K562 (cell line): ENCODE results near the gene KRTAP10-8. TPM values are rescaled to one million over a fixed set of nuclear protein-coding genes. Genes with fewer than 3 reads are reported as not detected.
A peak's percentile ranks its signal among the peaks of the same experiment; 100 is the strongest.

ENCODE experiments used
- ATAC-seq: fragments of 200-7000 bp; cut with Tn5 transposase; 3 replicates; pipeline ENCODE4 v1.9.1; 2020; ENCODE audit warnings: moderate library complexity
- BruUV-seq: library from RNA; stranded (reverse); fragments of 400-500 nt; replicated peaks from 2 replicates; lab custom pipeline; 2021; lab: Mats Ljungman, UMichigan
- CTCF ChIA-PET: fragments of 300-600 bp; formaldehyde crosslinking; extraction: SDS; loops from one replicate; lab custom pipeline; 2021; ENCODE audit warnings: low intra/inter-chr PET ratio; lab: Yijun Ruan, JAX
- POLR2A ChIA-PET: fragments of 300-600, 350-650 bp; sonication (Branson Sonifier 250); formaldehyde crosslinking; extraction: SDS; loops from one replicate; lab custom pipeline; 2021; ENCODE audit warnings: antibody characterized with exemption, inconsistent platforms; lab: Yijun Ruan, JAX
- DNase-seq, 4 experiments: peaks; one replicate each; pipeline versions ENCODE4 v3.0.0 to v3.0.0-alpha.2; 2011 to 2018; ENCODE audit warnings: low spot score in 3 of 4, mixed read lengths in 3 of 4; ENCODE audit errors: extremely low read depth in 1 of 4
- FAIRE-seq: peaks from 2 replicates; lab custom pipeline; 2011; peaks lifted over from hg19 to GRCh38; lab: Jason Lieb, UNC
- H2AFZ ChIP-seq: 2 replicates; pipeline ENCODE4 v1.6.0; 2011; ENCODE audit warnings: low read depth, low read length, control low read depth, inconsistent platforms
- H3K27ac ChIP-seq: fragments of 200-600 bp; 3 replicates; pipeline ENCODE4 v1.8.0; 2011; ENCODE audit warnings: low read depth, mild to moderate bottlenecking, control low read depth, inconsistent platforms, low read length, moderate library complexity, mixed read lengths; ENCODE audit errors: extremely low read depth
- H3K27me3 ChIP-seq, 2 experiments: fragments of 300-600 bp in 1 of 2; 2 replicates in 1 of 2; 3 replicates in 1 of 2; pipeline versions ENCODE4 v1.6.0 to v1.8.0; 2011; ENCODE audit warnings: inconsistent platforms in 2 of 2, low read length in 2 of 2, mild to moderate bottlenecking in 1 of 2, mixed read lengths in 1 of 2, moderate library complexity in 1 of 2; ENCODE audit not compliant: control insufficient read depth in 2 of 2, insufficient read depth in 2 of 2
- H3K36me3 ChIP-seq: fragments of 300-600 bp; 3 replicates; pipeline ENCODE4 v1.8.0; 2011; ENCODE audit warnings: mild to moderate bottlenecking, low read length, inconsistent platforms; ENCODE audit not compliant: control insufficient read depth, insufficient read depth
- H3K4me1 ChIP-seq, 2 experiments: fragments of 200-600 bp in 1 of 2; replicated peaks in 1 of 2; 2 replicates in 1 of 2; 3 replicates in 1 of 2; pipeline versions ENCODE4 v1.5.1 to v1.8.0; 2011; ENCODE audit warnings: inconsistent platforms in 2 of 2, low read length in 2 of 2, mild to moderate bottlenecking in 1 of 2, mixed read lengths in 1 of 2, moderate library complexity in 1 of 2; ENCODE audit not compliant: control insufficient read depth in 2 of 2, insufficient read depth in 2 of 2
- H3K4me2 ChIP-seq: 2 replicates; pipeline ENCODE4 v1.6.1; 2011; ENCODE audit warnings: low read length, control low read depth, inconsistent platforms, mixed read lengths; ENCODE audit not compliant: insufficient read depth
- H3K4me3 ChIP-seq: fragments of 200-600 bp; sonication (generic), shearing (Covaris generic); 2 replicates; pipeline ENCODE4 v1.5.1; 2016; ENCODE audit warnings: control low read depth, inconsistent platforms
- H3K79me2 ChIP-seq: fragments of 200-600 bp; 3 replicates; pipeline ENCODE4 v1.8.0; 2011; ENCODE audit warnings: low read length, inconsistent platforms; ENCODE audit not compliant: control insufficient read depth, insufficient read depth
- H3K9ac ChIP-seq, 2 experiments: 2 replicates each; pipeline versions ENCODE4 v1.6.0 to v1.6.1; 2011; ENCODE audit warnings: low read depth in 2 of 2, low read length in 2 of 2, control low read depth in 1 of 2, inconsistent platforms in 1 of 2, mild to moderate bottlenecking in 1 of 2, mixed read lengths in 1 of 2; ENCODE audit not compliant: insufficient read depth in 1 of 2
- H3K9me1 ChIP-seq: one replicate; pipeline ENCODE4 v1.6.0; 2011; ENCODE audit warnings: inconsistent platforms, mild to moderate bottlenecking, low read length, moderate library complexity; ENCODE audit not compliant: control insufficient read depth, insufficient read depth
- H3K9me3 ChIP-seq: replicated peaks from 2 replicates; pipeline ENCODE4 v1.5.1; 2011; ENCODE audit warnings: low read depth, low read length, inconsistent platforms; ENCODE audit not compliant: control insufficient read depth, insufficient read depth
- H4K20me1 ChIP-seq: replicated peaks from 2 replicates; pipeline ENCODE4 v1.6.1; 2011; ENCODE audit warnings: low read length, inconsistent platforms, mixed read lengths; ENCODE audit not compliant: control insufficient read depth, insufficient read depth
- CBX3 ChIP-seq, 2 experiments: IDR thresholded peaks; 1 replicate in 1 of 2; 2 replicates in 1 of 2; pipeline ENCODE4 v1.6.1; 2012; ENCODE audit warnings: inconsistent platforms in 2 of 2, low read length in 2 of 2, borderline replicate concordance in 1 of 2, control low read depth in 1 of 2
- TAF1 ChIP-seq: IDR thresholded peaks from 2 replicates; pipeline ENCODE4 v1.6.1; 2011; ENCODE audit warnings: mild to moderate bottlenecking, low read length, moderate library complexity; ENCODE audit not compliant: insufficient read depth, control insufficient read depth, severe bottlenecking; ENCODE audit errors: extremely low read depth
- TRIM28 ChIP-seq: fragments of 450-650 bp; IDR thresholded peaks from 2 replicates; pipeline ENCODE4 v1.6.1; 2017
- ZNF280A ChIP-seq: fragments of 450-650 bp; IDR thresholded peaks from 2 replicates; pipeline ENCODE4 v1.6.1; 2018; ENCODE audit warnings: mild to moderate bottlenecking, low read depth; ENCODE audit not compliant: partially characterized antibody
- ZNF318 ChIP-seq, 2 experiments: fragments of 450-650 bp; IDR thresholded peaks; 2 replicates each; pipeline ENCODE4 v1.6.1; 2016; ENCODE audit warnings: mild to moderate bottlenecking in 2 of 2, borderline replicate concordance in 1 of 2, low read depth in 1 of 2, moderate library complexity in 1 of 2
- WGBS: fragments of 100-300 bp; shearing (Covaris generic); methylation state at CpG from one replicate; pipeline ENCODE4 v1.1.6; 2016; ENCODE audit warnings: low coverage, mixed read lengths; ENCODE audit not compliant: insufficient coverage; ENCODE audit errors: missing lambda C conversion rate; 5-methylcytosine and 5-hydroxymethylcytosine counted together
- in situ Hi-C: fragments of 300-500 bp; cut with MboI; formaldehyde crosslinking; loops from 4 replicates; pipeline ENCODE4 v1.15.0; 2018; ENCODE audit warnings: inconsistent platforms, mixed read lengths
- intact Hi-C: fragments of 100-400 bp; cut with micrococcal nuclease; formaldehyde crosslinking; loops from 2 replicates; pipeline ENCODE4 v1.14.2; 2022
- polyA plus RNA-seq, 8 experiments: library from polyadenylated mRNA; depleted of rRNA in 4 of 8; stranded (reverse) in 5 of 8; unstranded in 3 of 8; fragments of >200 nt; fragmentation: Nextera tagmentation in 2 of 8; fragmentation: Illumina TruSeq in 1 of 8; extraction: Ambion mirVana in 2 of 8; extraction: Trizol in 1 of 8; gene quantifications; 2 replicates each; pipeline versions ENCODE4 v1.2.1 to v1.2.3, GENCODE V29; 2011 to 2014; ENCODE audit warnings: inconsistent platforms in 1 of 8, missing spikeins in 1 of 8
- total RNA-seq, 7 experiments: library from RNA; depleted of rRNA in 6 of 7; stranded (reverse); fragments of >200 nt in 6 of 7; fragmentation: Illumina TruSeq in 2 of 7; extraction: Trizol in 2 of 7; gene quantifications; 2 replicates each; pipeline versions ENCODE4 v1.2.1 to v1.2.3, GENCODE V29; 2011 to 2021; ENCODE audit warnings: low replicate concordance in 1 of 7

KRTAP10-8 gene
- total and polyA plus RNA-seq, 9 of the 15 experiments (the other 6 are each of a cell fraction or from before 2014, with no cell fraction given): not detected

GRCh38 chr21:44630440-44630839 is 18.6 kb downstream of the KRTAP10-8 start (continued):
- no peak for TF ChIP-seq ZNF318 (IDR thresholded peaks at IDR 0.05; ENCODE audit: borderline replicate concordance in 1 of 2, low read depth in 1 of 2)

- Histone ChIP-seq H3K79me2 (no peaks in the 10 kb centered on the region), H3K27me3 (peaks cover 0 to 12% of the 10 kb centered on the region in 2 experiments; a peak in 2 of 5 replicates), H3K36me3 (no peaks in the 10 kb centered on the region), H3K9me1 (no peaks in the 10 kb centered on the region), H3K4me3 (no peak overlapping the region), H4K20me1 (no peaks in the 10 kb centered on the region), H3K9ac (no peak overlapping the region), H3K27ac (no peak overlapping the region), H2AFZ (no peak overlapping the region), H3K4me2 (no peak overlapping the region), H3K9me3 (peaks cover 5% of the 10 kb centered on the region; the same call in 1 of the 2 replicates), H3K4me1 (no peaks in the 10 kb centered on the region)
- TF ChIP-seq TAF1: no peak
- TF ChIP-seq TRIM28: peak; percentile 84
- 0 out of 3 replicates have a peak, but pooled peaks of 1 of the 2 experiments have one; percentile 70 for TF ChIP-seq CBX3 (IDR thresholded peaks at IDR 0.05; ENCODE audit: borderline replicate concordance in 1 of 2, low read length in 2 of 2)
- TF ChIP-seq ZNF280A: peak; percentile 50
- CTCF ChIA-PET: no interaction called here
- ATAC-seq (no peak), DNase-seq (no peak), FAIRE-seq (peak; percentile 26)
- no TSS peak for BruUV-seq
- 0% methylated on average over 1 of the region's 1 CpG for WGBS
- intact Hi-C loops: no loop called here
- POLR2A ChIA-PET: no interaction called here
- in situ Hi-C loops: no loop called here
Measured at GRCh38 chr21:44632067-44632466, 20.2 kb downstream of the KRTAP10-8 start.
